Esophagus squamous epithelium (tissue), 5 donors: Measurements from ENCODE around the gene TSKU. TPM values are rescaled to one million over a fixed set of nuclear protein-coding genes. Genes with fewer than 3 reads are reported as not detected.

Experiments
- DNase-seq: peaks from one replicate; lab custom pipeline; 2025; lab: John Stamatoyannopoulos, UW
- H3K27ac ChIP-seq, 4 donors: fragments of 200-600 bp; sonication (generic); one replicate each; pipeline ENCODE4 v1.5.1; 2016 to 2019; ENCODE audit warnings: mild to moderate bottlenecking in 1 of 4
- H3K27me3 ChIP-seq, 4 donors: fragments of 200-600 bp; sonication (generic); 1 replicate in 3 of 4; 2 replicates in 1 of 4; pipeline versions ENCODE4 v1.5.1 to v1.6.0; 2017 to 2021; ENCODE audit warnings: antibody characterized with exemption in 1 of 4
- H3K36me3 ChIP-seq, 3 donors: fragments of 200-600 bp; sonication (generic); one replicate each; pipeline ENCODE4 v1.5.1; 2016 to 2019
- H3K4me1 ChIP-seq, 3 donors: fragments of 200-600 bp; sonication (generic); one replicate each; pipeline ENCODE4 v1.5.1; 2017 to 2019
- H3K4me3 ChIP-seq, 4 donors: fragments of 200-600 bp; sonication (generic); 1 replicate in 3 of 4; 2 replicates in 1 of 4; pipeline ENCODE4 v1.5.1; 2016 to 2019; ENCODE audit warnings: mild to moderate bottlenecking in 2 of 4, moderate library complexity in 1 of 4
- H3K9me3 ChIP-seq, 3 donors: fragments of 200-600 bp; sonication (generic); one replicate each; pipeline ENCODE4 v1.5.1; 2016 to 2019
- POLR2A ChIP-seq, 4 donors: fragments of 450-650 bp; IDR thresholded peaks; one replicate each; pipeline ENCODE4 v1.6.1; 2017; ENCODE audit warnings: antibody characterized with exemption in 4 of 4, mild to moderate bottlenecking in 4 of 4, moderate library complexity in 3 of 4
- WGBS, 2 donors: methylation state at CpG; one replicate each; pipeline ENCODE4 v1.1.5; 2018; 5-methylcytosine and 5-hydroxymethylcytosine counted together
- intact Hi-C: fragments of 100-400 bp; cut with DNase I; formaldehyde crosslinking; loops from one replicate; pipeline ENCODE4 v1.15.0; 2022
- total RNA-seq, 4 donors: library from RNA; depleted of rRNA; stranded (reverse); fragments of >200 nt; gene quantifications; one replicate each; pipeline ENCODE4 v1.1.0, GENCODE V29; 2016
- TF ChIP-seq, protein P1 (sequence below), 6 experiments: fragments of 450-650 bp in 4 of 6; fragments of 200-600 bp in 2 of 6; sonication (generic) in 2 of 6; IDR thresholded peaks; one replicate each; pipeline ENCODE4 v1.5.1; 2016 to 2019; ENCODE audit warnings: antibody characterized with exemption in 6 of 6, mild to moderate bottlenecking in 4 of 6, moderate library complexity in 4 of 6
- donor health status: DM: yes; HTN: yes; CAD: no.

The TSKU gene
- total RNA-seq, 4 donors from 2014 or later = 51.4 to 95.9 (median 88.4) TPM

DNA sequence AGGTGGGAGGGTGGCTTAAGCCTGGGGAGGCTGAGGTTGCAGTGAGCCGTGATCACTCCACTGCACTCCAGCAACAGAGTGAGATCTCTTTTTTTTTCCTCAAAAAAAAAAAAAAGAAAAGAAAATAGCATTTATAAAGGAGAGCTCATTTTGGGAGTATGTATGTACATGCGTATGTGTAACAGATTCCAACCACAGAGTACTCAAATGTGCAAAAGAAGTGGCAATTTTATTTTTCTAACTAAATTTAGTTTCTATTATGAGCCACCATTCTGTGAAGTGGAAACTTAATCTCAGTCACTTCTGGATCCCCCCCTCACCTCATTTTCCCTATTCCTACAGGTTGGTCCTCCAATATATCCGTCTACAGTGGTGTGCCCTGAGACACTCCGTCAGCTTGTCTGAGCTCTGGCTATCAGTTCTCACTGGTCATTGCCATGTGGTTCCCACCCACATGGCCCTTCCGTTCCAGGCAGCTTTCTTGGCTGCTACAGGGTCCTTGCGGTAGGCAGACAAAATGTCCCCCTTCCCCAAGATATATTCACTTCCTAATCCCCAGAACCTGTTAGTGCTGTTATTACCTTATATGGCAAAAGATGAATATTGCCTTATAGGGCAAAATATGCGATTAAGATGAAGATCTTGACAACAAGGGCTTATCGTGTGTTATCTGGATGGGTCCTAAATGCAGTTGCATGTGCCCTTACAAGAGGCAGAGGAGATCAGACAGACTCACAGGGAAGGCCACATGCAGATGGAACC lies 35.8 kb upstream of the TSKU start:
- Histone ChIP-seq H3K36me3 (no peaks in the 10 kb centered on the region), H3K27me3 (no peaks in the 10 kb centered on the region), H3K4me1 (peaks cover 4 to 6% (median 6%) of the 10 kb centered on the region in 3 donors), H3K27ac (no peak overlapping the region), H3K4me3 (no peak overlapping the region), H3K9me3 (no peaks in the 10 kb centered on the region)
- DNase-seq = no peak
- 83 to 87% methylated on average over 8 of the region's 8 CpGs for WGBS, 2 donors
- intact Hi-C loops = no loop called here
- no peak for TF ChIP-seq POLR2A (IDR thresholded peaks at IDR 0.05)

DNA sequence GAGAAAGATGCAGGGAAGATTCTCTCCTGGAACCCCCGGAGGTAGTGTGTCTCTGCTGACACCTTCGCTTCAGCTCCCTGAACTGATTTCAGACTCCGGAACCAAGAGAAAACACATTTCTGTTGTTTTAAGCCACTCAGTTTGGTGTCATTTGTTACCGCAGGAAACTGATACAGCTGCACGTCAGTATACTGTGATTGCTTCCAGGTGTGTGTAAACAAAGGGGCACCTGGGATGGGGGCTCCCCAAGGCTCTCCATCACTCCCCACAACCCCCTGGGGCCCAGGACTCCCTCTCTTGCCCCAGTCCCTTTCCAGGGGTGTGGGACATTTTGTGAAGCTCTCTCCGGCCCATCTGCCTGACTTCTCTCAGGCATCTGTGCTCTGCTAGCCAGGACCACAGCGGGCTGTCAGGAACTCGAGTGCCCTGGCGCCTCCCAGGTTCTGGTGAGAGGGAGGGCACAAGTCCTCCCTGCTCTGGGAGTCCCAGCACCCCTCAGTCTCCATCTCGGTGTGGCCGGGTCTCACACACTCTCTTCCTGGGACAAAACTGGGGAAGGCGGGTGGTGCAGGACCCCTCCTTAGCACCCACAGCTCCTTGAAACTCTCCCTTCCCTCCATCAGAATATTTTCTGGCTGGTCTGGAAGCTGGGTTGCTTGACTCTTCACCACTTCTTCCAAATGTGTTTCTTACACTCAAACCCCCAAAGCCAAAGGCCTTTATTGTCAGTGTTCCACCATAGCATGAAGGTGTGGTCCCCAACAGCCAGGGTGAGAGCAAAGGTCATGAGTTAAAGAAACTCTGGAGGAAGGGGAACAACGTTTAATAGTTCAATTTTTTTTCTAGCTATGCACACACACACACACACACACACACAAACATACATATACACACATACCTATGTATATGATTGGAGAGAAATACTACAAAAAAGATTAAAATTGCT lies 35.0 kb upstream of the TSKU start:
- Histone ChIP-seq H3K36me3 (no peaks in the 10 kb centered on the region), H3K27ac (no peak overlapping the region), H3K4me3 (no peak overlapping the region), H3K4me1 (peaks cover 13 to 15% (median 14%) of the 10 kb centered on the region in 3 donors), H3K27me3 (no peaks in the 10 kb centered on the region), H3K9me3 (no peaks in the 10 kb centered on the region)
- intact Hi-C loops = no loop called here
- WGBS, 2 donors = 82 to 84% methylated on average over 7 of the region's 13 CpGs
- TF ChIP-seq, protein P1, sequence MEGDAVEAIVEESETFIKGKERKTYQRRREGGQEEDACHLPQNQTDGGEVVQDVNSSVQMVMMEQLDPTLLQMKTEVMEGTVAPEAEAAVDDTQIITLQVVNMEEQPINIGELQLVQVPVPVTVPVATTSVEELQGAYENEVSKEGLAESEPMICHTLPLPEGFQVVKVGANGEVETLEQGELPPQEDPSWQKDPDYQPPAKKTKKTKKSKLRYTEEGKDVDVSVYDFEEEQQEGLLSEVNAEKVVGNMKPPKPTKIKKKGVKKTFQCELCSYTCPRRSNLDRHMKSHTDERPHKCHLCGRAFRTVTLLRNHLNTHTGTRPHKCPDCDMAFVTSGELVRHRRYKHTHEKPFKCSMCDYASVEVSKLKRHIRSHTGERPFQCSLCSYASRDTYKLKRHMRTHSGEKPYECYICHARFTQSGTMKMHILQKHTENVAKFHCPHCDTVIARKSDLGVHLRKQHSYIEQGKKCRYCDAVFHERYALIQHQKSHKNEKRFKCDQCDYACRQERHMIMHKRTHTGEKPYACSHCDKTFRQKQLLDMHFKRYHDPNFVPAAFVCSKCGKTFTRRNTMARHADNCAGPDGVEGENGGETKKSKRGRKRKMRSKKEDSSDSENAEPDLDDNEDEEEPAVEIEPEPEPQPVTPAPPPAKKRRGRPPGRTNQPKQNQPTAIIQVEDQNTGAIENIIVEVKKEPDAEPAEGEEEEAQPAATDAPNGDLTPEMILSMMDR (IDR thresholded peaks at IDR 0.05) = no peak
- TF ChIP-seq POLR2A (IDR thresholded peaks at IDR 0.05) = no peak
- no peak for DNase-seq

DNA sequence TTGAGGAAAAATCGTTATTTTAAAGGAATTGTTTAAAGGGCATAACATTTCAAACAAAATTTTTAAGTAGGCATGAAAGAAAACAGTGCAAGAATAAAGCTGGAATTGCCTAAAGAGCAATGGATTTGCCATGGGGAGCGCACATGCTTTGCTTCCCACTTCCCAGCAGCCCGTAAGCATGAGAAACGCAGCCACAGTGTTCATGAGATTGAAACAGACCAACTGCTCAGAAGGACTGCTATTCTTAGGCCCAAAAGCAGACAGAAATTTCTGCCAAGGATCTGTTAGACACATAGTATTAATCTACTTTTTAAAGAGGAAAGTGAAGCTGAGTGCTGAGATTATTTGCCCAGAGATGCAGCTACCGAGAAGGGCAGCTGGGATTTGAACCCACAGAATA lies 34.2 kb upstream of the TSKU start:
- Histone ChIP-seq H3K27ac (peak overlapping the region in 1 of 4 donors; percentile 5), H3K9me3 (no peaks in the 10 kb centered on the region), H3K4me3 (no peak overlapping the region), H3K36me3 (no peaks in the 10 kb centered on the region), H3K27me3 (no peaks in the 10 kb centered on the region), H3K4me1 (peaks cover 14 to 20% (median 17%) of the 10 kb centered on the region in 3 donors)
- intact Hi-C loops = no loop called here
- TF ChIP-seq, protein P1 (IDR thresholded peaks at IDR 0.05) = no peak
- no peak for TF ChIP-seq POLR2A (IDR thresholded peaks at IDR 0.05)
- DNase-seq = no peak
- 66 to 81% methylated on average over 5 of the region's 5 CpGs for WGBS, 2 donors

DNA sequence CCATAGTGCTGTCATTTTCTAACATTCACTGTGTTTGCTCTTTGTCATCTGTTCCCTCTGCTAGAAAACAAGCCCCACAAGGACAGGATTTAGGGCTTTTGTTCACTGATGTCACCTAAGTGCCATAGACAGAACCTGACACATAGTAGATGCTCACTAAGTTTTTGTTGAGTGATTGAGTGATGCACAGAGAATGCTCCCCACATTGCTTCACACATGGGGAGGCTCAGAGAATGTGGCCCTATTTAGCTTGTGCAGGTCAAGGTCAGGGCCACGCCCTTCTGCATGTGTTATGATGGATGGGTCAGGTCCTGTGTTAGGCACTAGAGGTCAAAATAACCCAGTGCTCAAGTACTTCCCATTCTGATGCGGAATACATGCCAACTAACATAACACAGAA lies 33.1 kb upstream of the TSKU start:
- TF ChIP-seq, protein P1 (IDR thresholded peaks at IDR 0.05) = no peak
- TF ChIP-seq POLR2A (IDR thresholded peaks at IDR 0.05) = no peak
- DNase-seq = no peak
- H3K36me3 ChIP-seq = no peaks in the 10 kb centered on the region
- intact Hi-C loops = no loop called here
- H3K27ac ChIP-seq = no peak overlapping the region
- 79 to 100% methylated on average over 1 to 2 of the region's 2 CpGs for WGBS, 2 donors
- no peaks in the 10 kb centered on the region for H3K27me3 ChIP-seq
- no peak overlapping the region for H3K4me3 ChIP-seq
- H3K4me1 ChIP-seq = peaks cover 14 to 20% (median 17%) of the 10 kb centered on the region in 3 donors
- H3K9me3 ChIP-seq = no peaks in the 10 kb centered on the region

DNA sequence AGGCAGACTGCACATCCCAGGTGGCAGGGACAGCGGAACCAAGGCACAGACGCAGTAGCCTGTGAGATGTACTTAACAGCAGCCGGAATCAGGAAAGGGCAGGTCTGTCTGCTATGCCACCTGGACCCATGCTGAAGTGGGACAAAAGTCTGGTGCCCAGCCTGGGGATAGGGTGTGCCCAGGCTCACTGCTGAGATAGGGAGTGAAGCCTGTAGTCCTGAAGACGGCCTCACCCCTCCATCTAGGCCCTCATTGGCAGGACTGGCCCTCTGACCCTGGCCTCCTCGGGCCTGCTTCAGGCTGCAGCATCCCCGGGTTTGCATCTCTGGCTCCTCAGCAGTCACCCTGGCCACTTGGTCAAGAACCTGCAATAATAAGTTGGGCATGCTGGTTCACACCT lies 32.4 kb upstream of the TSKU start:
- no peaks in the 10 kb centered on the region for H3K9me3 ChIP-seq
- peaks cover 14 to 20% (median 17%) of the 10 kb centered on the region in 3 donors for H3K4me1 ChIP-seq
- WGBS, 2 donors = 95 to 96% methylated on average over 3 of the region's 6 CpGs
- TF ChIP-seq, protein P1 (IDR thresholded peaks at IDR 0.05) = no peak
- no peak for TF ChIP-seq POLR2A (IDR thresholded peaks at IDR 0.05)
- intact Hi-C loops = no loop called here
- H3K36me3 ChIP-seq = no peaks in the 10 kb centered on the region
- H3K4me3 ChIP-seq = no peak overlapping the region
- H3K27ac ChIP-seq = no peak overlapping the region
- no peak for DNase-seq
- H3K27me3 ChIP-seq = no peaks in the 10 kb centered on the region
